Prostate gland (tissue), 2 donors: Measurements from ENCODE around the gene VPS8. TPM values are rescaled to one million over a fixed set of nuclear protein-coding genes. Genes with fewer than 3 reads are reported as not detected.

Source experiments
- DNase-seq: peaks from one replicate; pipeline ENCODE4 v3.0.0-alpha.2; 2019; ENCODE audit warnings: low spot score
- H3K27ac ChIP-seq, 2 donors: fragments of 200-600 bp; sonication (generic); 2 replicates each; pipeline ENCODE4 v1.5.1; 2017 to 2019
- H3K27me3 ChIP-seq: fragments of 200-600 bp; sonication (generic); replicated peaks from 2 replicates; pipeline ENCODE4 v1.5.1; 2019; ENCODE audit not compliant: insufficient read depth
- H3K36me3 ChIP-seq, 2 donors: fragments of 200-600 bp; sonication (generic); 1 replicate in 1 of 2; 2 replicates in 1 of 2; pipeline versions ENCODE4 v1.5.1 to v1.8.1; 2017 to 2019
- H3K4me1 ChIP-seq: fragments of 200-600 bp; sonication (generic); replicated peaks from 2 replicates; pipeline ENCODE4 v1.5.1; 2019
- H3K4me3 ChIP-seq, 2 donors: fragments of 200-600 bp; sonication (generic); 2 replicates each; pipeline ENCODE4 v1.5.1; 2017 to 2019
- H3K9me3 ChIP-seq: fragments of 200-600 bp; sonication (generic); 2 replicates; pipeline ENCODE4 v1.5.1; 2017
- POLR2A ChIP-seq: fragments of 450-650 bp; IDR thresholded peaks from one replicate; pipeline ENCODE4 v1.6.1; 2016; ENCODE audit warnings: antibody characterized with exemption, mild to moderate bottlenecking
- POLR2AphosphoS5 ChIP-seq: sonication (generic); formaldehyde crosslinking; IDR thresholded peaks from one replicate; pipeline ENCODE4 v1.6.1; 2017; ENCODE audit warnings: antibody characterized with exemption
- WGBS: methylation state at CpG from one replicate; pipeline ENCODE4 v1.1.5; 2018; 5-methylcytosine and 5-hydroxymethylcytosine counted together
- intact Hi-C: fragments of 100-400 bp; cut with DNase I; formaldehyde crosslinking; loops from one replicate; pipeline ENCODE4 v1.14.2; 2022
- total RNA-seq, 2 donors: library from RNA; depleted of rRNA; stranded (reverse); fragments of >200 nt; gene quantifications; one replicate each; pipeline ENCODE4 v1.1.0, GENCODE V29; 2016
- TF ChIP-seq, protein P1 (sequence below), 4 experiments: fragments of 200-600 bp in 2 of 4; fragments of 450-650 bp in 2 of 4; sonication (generic) in 2 of 4; IDR thresholded peaks; 1 replicate in 3 of 4; 2 replicates in 1 of 4; pipeline ENCODE4 v1.5.1; 2016 to 2019; ENCODE audit warnings: antibody characterized with exemption in 4 of 4, mild to moderate bottlenecking in 2 of 4, moderate library complexity in 2 of 4

Gene VPS8
- total RNA-seq, 2 donors from 2014 or later: 36.7 to 70.6 TPM

DNA sequence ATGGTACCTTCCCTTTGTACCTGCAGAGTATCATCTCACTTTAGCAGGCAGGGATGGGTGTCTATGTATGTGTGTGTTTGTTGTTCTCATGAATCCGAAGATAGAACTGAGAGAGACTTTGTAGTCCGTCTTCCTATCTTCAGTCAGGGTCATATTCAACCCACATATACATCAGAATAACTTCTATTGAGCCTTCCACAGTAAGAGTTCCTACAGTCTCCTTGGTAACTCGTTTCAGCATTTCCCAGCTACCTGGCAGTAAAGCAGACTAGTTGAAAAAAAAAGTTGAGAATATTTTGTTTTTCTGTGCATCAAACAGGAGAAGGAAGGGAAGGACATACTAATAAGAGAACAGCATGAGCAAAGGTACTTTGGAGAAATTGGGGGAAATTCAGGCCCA is 106.8 kb downstream of the VPS8 start:
- no peak overlapping the region for H3K4me3 ChIP-seq
- 85% methylated on average over 3 of the region's 3 CpGs for WGBS

DNA sequence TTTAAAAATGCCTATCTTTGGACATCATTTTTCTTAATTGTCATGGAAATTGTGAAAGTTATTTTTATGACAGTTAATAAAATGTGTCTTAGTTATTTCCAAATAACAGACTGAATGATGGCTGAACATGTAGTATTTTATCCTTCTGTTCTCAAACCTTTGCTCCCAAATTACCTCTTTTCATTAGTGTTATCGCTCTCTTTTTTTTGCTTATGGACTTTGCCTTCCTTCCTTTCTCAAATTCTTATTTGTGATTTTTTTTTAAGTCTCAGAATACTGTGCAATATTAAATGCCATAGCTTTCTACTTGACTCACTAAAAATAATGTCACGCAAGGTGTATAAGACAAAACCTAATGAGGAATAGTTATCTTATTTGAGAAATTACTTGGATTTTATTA is 107.7 kb downstream of the VPS8 start:
- H3K4me1 ChIP-seq: no peaks in the 10 kb centered on the region
- no peaks in the 10 kb centered on the region for H3K36me3 ChIP-seq
- H3K27me3 ChIP-seq: no peaks in the 10 kb centered on the region
- 97% methylated on average over 2 of the region's 2 CpGs for WGBS
- DNase-seq: no peak
- intact Hi-C loops: no loop called here
- no peak overlapping the region for H3K27ac ChIP-seq
- no peak overlapping the region for H3K4me3 ChIP-seq
- H3K9me3 ChIP-seq: no peaks in the 10 kb centered on the region
- no peak for TF ChIP-seq POLR2A
- TF ChIP-seq, protein P1, sequence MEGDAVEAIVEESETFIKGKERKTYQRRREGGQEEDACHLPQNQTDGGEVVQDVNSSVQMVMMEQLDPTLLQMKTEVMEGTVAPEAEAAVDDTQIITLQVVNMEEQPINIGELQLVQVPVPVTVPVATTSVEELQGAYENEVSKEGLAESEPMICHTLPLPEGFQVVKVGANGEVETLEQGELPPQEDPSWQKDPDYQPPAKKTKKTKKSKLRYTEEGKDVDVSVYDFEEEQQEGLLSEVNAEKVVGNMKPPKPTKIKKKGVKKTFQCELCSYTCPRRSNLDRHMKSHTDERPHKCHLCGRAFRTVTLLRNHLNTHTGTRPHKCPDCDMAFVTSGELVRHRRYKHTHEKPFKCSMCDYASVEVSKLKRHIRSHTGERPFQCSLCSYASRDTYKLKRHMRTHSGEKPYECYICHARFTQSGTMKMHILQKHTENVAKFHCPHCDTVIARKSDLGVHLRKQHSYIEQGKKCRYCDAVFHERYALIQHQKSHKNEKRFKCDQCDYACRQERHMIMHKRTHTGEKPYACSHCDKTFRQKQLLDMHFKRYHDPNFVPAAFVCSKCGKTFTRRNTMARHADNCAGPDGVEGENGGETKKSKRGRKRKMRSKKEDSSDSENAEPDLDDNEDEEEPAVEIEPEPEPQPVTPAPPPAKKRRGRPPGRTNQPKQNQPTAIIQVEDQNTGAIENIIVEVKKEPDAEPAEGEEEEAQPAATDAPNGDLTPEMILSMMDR (IDR thresholded peaks at IDR 0.05): no peak
- no peak for TF ChIP-seq POLR2AphosphoS5

More for the DNA sequence above, 106.8 kb downstream of the VPS8 start:
- intact Hi-C loops: no loop called here
- TF ChIP-seq, protein P1 (IDR thresholded peaks at IDR 0.05): no peak
- no peak for TF ChIP-seq POLR2AphosphoS5
- no peak for TF ChIP-seq POLR2A
- no peaks in the 10 kb centered on the region for H3K36me3 ChIP-seq
- H3K9me3 ChIP-seq: no peaks in the 10 kb centered on the region
- DNase-seq: no peak
- H3K4me1 ChIP-seq: no peaks in the 10 kb centered on the region
- no peak overlapping the region for H3K27ac ChIP-seq
- no peaks in the 10 kb centered on the region for H3K27me3 ChIP-seq

DNA sequence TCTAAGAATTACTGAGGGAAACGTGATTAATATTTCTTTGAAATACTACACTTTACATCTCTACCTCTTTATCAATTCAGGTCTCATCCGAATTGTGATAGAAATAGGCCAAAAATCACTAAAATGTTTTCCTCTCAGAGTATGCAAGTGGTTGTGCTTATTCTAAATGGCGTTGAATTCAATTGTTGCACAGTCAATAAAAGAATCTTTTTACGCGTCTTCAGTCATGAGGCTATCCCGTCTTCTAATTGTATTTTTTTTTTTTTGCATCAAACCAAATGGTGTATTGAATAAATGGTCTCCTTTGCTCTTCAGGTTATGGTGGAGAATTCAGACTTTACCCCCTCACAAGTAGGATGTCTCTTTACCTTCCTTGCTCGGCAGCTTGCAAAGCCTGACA is 112.6 kb downstream of the VPS8 start:
- no peaks in the 10 kb centered on the region for H3K4me1 ChIP-seq
- no peaks in the 10 kb centered on the region for H3K9me3 ChIP-seq
- H3K36me3 ChIP-seq: no peaks in the 10 kb centered on the region
- H3K4me3 ChIP-seq: no peak overlapping the region
- no peak for DNase-seq
- H3K27ac ChIP-seq: no peak overlapping the region
- WGBS: 95% methylated on average over 7 of the region's 7 CpGs
- TF ChIP-seq, protein P1 (IDR thresholded peaks at IDR 0.05): no peak
- TF ChIP-seq POLR2AphosphoS5 (no peak), POLR2A (no peak)
- intact Hi-C loops: no loop called here
- no peaks in the 10 kb centered on the region for H3K27me3 ChIP-seq

DNA sequence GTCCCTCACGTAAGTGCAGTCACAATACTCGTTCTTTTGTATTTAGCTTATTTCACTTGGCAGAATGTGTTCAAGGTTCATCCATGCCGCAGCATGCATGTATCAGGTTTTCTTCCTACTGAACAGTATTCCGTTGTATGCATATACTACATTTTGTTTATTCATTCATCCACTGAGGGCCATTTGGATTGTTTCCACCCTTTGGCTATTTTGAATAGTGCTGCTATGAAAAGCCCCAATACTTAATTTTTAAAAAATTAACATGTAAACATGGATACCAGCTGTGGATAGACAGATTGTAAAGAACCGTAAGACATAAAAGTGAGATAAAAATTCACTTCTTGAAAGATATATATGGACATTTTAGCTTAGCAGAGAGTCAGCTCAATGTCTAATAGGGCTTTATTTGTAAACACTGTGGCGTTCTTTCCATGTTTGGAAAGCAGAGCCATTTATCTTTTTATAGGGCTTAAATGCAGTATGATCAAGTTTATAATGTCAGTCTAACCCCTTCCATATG is 115.9 kb downstream of the VPS8 start:
- Histone ChIP-seq H3K27ac (no peak overlapping the region), H3K4me3 (no peak overlapping the region), H3K27me3 (no peaks in the 10 kb centered on the region), H3K36me3 (no peaks in the 10 kb centered on the region), H3K9me3 (no peaks in the 10 kb centered on the region), H3K4me1 (no peaks in the 10 kb centered on the region)
- intact Hi-C loops: no loop called here
- no peak for DNase-seq
- WGBS: 79% methylated on average over 6 of the region's 6 CpGs
- TF ChIP-seq, protein P1 (IDR thresholded peaks at IDR 0.05): no peak
- TF ChIP-seq POLR2A (no peak), POLR2AphosphoS5 (no peak)

DNA sequence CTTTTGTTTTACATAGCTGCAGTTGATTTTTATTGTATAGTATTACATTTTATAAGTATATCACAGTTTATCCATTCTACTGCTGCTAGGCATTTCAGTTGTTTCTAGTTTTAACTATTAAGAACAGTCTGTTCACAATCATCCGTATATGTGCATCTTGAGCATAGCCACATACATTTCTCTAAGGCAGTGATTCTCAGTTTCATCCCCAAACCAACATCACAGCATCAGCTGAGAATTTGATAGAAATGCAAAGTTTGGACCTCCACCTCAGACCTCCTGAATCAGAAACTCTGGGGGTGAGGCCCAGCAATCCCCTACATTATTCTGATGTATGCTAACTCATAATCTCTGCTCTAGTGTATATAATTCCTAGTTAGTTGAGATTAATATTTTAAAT is 120.8 kb downstream of the VPS8 start:
- Histone ChIP-seq H3K4me1 (no peaks in the 10 kb centered on the region), H3K4me3 (no peak overlapping the region), H3K36me3 (no peaks in the 10 kb centered on the region), H3K9me3 (no peaks in the 10 kb centered on the region), H3K27me3 (no peaks in the 10 kb centered on the region), H3K27ac (no peak overlapping the region)
- TF ChIP-seq POLR2A (no peak), POLR2AphosphoS5 (no peak)
- TF ChIP-seq, protein P1 (IDR thresholded peaks at IDR 0.05): no peak
- no peak for DNase-seq
- intact Hi-C loops: no loop called here
- 97% methylated on average over 1 of the region's 1 CpG for WGBS
